Glomerular endothelial cell (primary cell): ENCODE data around the gene BZW1. TPM values are rescaled to one million over a fixed set of nuclear protein-coding genes. Genes with fewer than 3 reads are reported as not detected.

Experiments used
- DNase-seq: peaks from one replicate; pipeline ENCODE4 v3.0.0-alpha.2; 2011; ENCODE audit warnings: low read depth, low spot score; ENCODE audit errors: extremely low read depth
- total RNA-seq: library from RNA; depleted of rRNA; stranded (reverse); fragments of >200 nt; gene quantifications from 2 replicates; pipeline ENCODE4 v1.2.3, GENCODE V29; 2015

The BZW1 gene
- 290 and 409 TPM in 2 replicates for total RNA-seq

DNA sequence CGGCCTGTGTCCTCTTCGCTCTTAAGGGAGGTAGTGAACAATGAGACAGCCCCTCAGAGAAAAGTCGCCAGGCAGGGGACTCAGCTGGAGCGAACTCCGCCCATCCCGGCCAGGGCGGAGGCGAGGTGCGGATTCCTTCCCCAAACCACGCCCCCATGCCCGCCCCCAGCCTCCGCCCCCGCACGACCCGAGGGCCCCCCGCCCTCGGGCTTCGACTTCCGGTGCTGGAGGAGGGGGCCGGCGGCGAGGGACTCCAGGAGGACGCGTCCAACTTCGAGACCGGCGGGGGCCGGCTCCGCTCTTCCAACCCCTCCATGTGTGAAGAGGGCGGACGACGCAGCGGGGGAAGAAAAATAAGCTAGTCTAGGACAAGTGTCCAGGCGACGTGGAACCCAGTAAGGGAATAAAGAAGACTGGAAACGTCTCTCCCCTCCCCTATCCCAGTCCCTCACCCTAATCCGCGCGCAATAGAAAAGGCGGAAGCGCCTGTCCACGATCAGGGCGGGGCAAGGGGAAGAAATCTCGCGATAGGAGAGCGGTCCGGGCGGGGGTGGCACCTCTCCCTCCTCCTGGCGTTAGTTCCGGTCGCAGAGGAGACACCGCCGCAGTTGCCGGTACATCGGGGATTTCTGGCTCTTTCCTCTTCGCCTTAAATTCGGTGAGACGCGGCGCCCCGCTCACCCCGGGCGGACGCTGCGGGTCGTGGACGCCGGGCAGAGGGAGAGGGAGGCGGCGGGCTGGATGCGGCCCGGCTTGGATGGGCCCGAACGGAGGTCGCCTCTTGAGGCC is at the start of gene BZW1:
BZW1 (plus strand) TSS at position 578 of the 789 bp plus-strand sequence. CDS start 1,308 bp downstream, outside the sequence.
- DNase-seq, result peak; percentile 78

DNA sequence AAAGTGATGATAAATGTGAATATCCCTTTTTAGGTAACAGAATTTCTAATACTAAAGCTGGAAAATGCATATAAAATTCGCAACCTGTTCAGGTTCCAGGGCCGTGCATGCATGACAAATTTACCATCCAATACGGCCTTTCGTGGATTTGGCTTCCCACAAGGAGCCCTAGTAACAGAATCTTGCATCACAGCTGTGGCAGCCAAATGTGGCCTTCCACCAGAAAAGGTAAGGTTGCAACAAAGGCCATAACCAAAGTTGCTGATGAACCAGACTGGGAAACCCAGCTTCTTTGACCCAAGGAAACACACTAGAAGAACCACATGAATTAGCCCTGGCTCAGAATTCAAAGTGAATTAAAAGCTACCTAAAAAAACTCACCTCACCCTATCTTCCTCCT is 49.6 kb upstream of the BZW1 start:
- DNase-seq, result no peak

DNA sequence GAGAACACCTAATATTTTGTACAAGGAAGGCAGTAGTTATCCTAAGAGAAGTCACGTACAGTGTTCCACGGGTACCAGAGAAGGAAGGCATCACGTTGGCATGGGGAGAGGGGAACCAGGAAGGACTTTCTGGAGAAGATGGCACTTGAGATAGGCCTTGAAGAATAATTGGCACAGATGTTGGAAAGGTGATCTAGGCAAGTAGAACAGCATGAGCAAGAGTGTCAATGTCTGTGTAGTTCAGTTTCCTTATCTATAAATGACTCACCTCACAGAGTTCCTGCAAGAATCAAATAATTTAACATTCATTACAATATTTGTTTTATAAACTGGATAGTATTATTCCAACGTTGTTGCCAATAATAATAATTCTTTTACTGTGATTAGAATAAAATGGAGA is 48.3 kb upstream of the BZW1 start:
- no peak for DNase-seq

- DNase-seq, result peak; percentile 77
These were observed 46.4 kb upstream of the BZW1 start for GRCh38 chr2:200765139-200765951.

GRCh38 chr2:200765995-200766660 is 45.6 kb upstream of the BZW1 start:
- DNase-seq, result no peak

- no peak for DNase-seq
These were observed 44.4 kb upstream of the BZW1 start for GRCh38 chr2:200767111-200767885.

GRCh38 chr2:200770847-200771246 is 40.9 kb upstream of the BZW1 start:
- no peak for DNase-seq

DNA sequence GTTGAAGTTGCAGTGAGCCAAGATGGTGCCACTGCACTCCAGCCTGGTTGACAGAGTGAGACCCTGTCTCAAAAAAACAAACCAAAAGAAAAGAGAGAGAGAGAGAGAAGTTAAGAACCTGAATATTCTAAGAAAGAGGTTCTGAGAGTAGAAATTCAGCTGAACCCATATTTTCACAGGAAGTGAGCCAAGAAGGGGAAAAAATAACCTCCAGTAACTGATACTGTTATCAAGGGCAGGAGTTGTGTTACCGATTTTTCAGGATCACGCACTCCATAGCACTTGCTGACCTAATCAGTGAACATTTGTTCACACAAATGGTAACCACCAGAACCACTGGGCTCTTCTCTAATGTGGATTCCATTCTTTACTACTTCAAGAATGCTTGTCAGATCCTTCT is 39.1 kb upstream of the BZW1 start:
- DNase-seq, result no peak

GRCh38 chr2:200773083-200773482 is 38.6 kb upstream of the BZW1 start:
- DNase-seq, result no peak

GRCh38 chr2:200774920-200775319 is 36.8 kb upstream of the BZW1 start:
- no peak for DNase-seq

- no peak for DNase-seq
These were observed 34.4 kb upstream of the BZW1 start for GRCh38 chr2:200777275-200777674.

DNA sequence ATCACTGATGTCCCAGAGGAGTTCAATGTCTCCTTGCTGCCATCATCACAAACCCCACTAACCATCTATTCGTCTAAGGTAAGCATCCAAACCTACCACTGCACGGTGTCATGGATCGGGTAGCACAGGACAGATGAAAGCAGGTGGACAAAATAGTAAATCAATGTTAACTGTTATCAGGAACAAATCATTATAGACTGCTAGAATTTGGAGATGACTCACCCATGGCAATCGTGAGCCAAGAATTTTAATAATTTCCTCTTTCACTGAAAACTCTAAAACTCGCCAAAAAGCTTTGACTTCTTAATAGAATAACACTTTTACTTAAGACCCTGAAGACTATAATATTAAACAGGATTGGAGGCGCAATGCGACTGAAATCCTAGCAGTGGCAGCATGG is 33.7 kb upstream of the BZW1 start:
- no peak for DNase-seq

DNA sequence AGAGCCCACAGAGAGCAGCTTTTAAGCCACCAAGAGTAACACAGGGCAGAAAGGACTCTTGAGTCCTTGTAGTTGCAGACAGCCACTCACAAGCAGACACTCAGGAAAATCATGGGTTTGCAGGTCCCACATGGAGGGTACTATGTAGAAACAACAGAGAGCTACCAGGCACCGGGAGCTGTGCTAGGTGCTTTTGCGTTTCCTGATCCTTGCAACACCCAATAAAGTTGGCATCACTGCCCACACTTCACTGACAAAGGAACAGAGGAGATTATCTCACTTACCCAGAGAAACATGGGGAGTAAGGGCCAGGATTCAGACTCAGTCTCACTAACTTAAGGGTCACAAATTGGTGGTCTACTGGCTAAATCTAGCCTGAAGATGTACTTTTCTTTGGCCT is 32.5 kb upstream of the BZW1 start:
- DNase-seq, result no peak

DNA sequence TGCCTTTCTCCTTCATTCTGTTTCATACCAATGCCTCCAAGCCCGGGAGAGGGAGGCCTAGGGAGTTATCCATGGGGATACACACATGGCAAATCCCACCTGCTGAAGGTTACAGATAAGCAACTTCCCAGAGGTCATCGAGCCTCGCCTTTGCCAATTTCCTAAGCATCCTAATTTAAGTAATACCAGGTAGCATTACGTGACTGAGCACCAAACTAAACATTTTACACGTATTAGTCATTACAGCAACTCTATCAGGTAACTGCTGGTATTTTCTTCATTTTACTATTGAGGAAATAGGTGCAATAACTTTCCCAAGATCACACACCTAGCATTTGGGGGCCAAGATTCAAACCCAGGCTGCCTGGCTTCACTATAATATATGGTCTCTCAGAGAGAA is 30.1 kb upstream of the BZW1 start:
- no peak for DNase-seq

DNA sequence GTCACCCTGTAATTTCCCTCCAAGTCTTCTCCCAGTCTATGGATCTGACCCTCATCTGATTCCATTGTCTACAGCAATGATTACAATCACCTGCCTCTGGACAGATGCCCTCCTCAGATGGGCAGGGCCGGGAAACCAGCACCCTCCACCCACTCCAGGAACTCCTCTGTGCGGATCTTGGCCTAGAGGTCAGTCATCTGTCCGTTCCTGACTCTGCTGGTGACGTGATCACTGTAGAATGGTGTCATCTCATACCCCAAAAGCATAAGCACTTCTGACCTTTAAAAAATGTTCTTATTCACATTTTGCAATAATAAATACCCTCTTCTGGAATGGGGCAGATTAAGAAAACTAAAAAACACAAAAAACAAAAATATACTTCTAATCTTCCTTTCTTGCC is 29.5 kb upstream of the BZW1 start:
- no peak for DNase-seq

DNA sequence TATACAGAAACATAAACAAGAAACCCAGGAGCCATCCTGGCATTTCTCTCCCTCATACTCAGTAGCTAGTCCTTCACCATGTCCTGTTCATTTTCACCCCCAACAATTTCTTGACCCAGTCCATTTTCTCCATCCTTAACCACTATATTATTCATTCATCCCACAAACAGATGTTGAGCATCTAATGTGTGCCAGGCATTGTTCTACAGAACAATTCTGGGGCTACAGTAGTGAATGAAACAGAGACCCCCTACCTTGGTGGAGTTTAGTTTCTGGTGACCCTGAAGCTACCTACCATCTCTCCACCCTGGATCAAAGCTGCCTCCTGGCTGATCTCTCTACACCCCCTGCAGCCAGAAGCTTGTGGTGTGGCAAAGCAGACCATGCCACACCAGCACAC is 27.5 kb upstream of the BZW1 start:
- no peak for DNase-seq

DNA sequence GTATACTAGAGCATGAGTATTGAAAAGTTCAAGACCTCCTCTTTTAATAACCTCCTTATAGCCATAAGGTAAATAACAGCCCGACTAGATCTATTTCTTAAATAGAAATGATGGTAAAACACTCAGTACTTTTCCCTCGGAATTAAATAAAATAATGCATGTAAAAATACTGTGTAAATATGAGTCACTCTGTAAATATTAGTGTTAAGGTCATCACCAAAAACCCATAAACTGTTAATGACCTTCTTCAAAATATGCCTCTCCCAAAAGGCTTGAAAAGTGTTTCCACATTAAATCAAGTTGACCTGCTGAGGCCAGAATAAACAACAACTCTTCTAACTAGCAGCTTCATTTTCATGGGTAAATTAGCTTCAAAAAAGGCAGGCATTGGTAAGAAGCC is 25.3 kb upstream of the BZW1 start:
- DNase-seq, result no peak

- DNase-seq, result peak; percentile 84
These were observed 24.9 kb upstream of the BZW1 start for GRCh38 chr2:200786826-200787225.

- DNase-seq, result peak; percentile 96
These were observed 24.2 kb upstream of the BZW1 start for GRCh38 chr2:200787351-200788120.

GRCh38 chr2:200788121-200788718 is 23.5 kb upstream of the BZW1 start:
- peak; percentile 92 for DNase-seq
